Mesothelial cell of epicardium (in vitro differentiated cells): ENCODE results near the gene SH3BGR. TPM values are rescaled to one million over a fixed set of nuclear protein-coding genes. Genes with fewer than 3 reads are reported as not detected.
"Not testable (repeated sequence)": the region's sequence is repeated elsewhere in the genome, so short reads cannot be mapped to it uniquely, and the experiment has no call there.

Experiments used
- DNase-seq, 2 experiments: peaks; one replicate each; pipeline ENCODE4 v3.0.0; 2021; ENCODE audit warnings: low spot score in 2 of 2; ENCODE audit not compliant: unreplicated experiment in 2 of 2
- H3K27ac Mint-ChIP-seq: 2 replicates; pipeline ENCODE4 v1.8.0; 2021; ENCODE audit warnings: mixed read lengths
- H3K27me3 Mint-ChIP-seq: 2 replicates; pipeline ENCODE4 v1.8.0; 2021; ENCODE audit warnings: low read depth, mixed read lengths
- H3K36me3 Mint-ChIP-seq: 2 replicates; pipeline ENCODE4 v1.8.0; 2021; ENCODE audit warnings: mixed read lengths
- H3K4me1 Mint-ChIP-seq: 2 replicates; pipeline ENCODE4 v1.8.0; 2021; ENCODE audit warnings: mixed read lengths
- H3K4me3 Mint-ChIP-seq: 2 replicates; pipeline ENCODE4 v1.8.0; 2021; ENCODE audit warnings: mild to moderate bottlenecking, moderate library complexity, mixed read lengths
- H3K9me3 Mint-ChIP-seq: 2 replicates; pipeline ENCODE4 v1.8.0; 2021; ENCODE audit warnings: mixed read lengths
- total RNA-seq: library from RNA; stranded (reverse); gene quantifications from 3 replicates; pipeline ENCODE4 v1.2.1, GENCODE V29; 2021
- TF ChIP-seq, protein P1 (sequence below): fragments of 200-600 bp; sonication (generic); IDR thresholded peaks from one replicate; pipeline ENCODE4 v1.5.0; 2021; ENCODE audit warnings: antibody characterized with exemption; ENCODE audit not compliant: unreplicated experiment

Gene SH3BGR
- total RNA-seq, 1 donor from 2014 or later: 4.6 TPM

DNA sequence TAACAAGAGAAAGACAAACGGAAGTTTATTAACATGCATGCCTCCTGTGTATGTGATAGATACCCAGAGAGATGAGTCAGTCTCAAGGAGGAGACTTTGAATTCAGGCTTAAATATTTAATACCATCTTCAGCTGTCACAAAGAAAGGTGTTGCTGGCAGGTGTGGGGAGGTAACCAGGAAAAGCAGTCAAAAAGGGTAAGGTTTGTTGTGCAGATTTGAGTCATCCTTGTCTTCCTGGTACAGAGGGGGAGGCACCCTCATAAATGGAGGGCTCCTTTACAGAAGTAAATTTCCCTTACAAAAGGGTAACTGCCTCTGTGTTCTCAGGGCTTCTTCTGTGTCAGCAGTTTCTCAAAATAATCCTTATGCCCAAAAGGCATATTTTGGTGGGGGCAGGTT lies 85.8 kb downstream of the SH3BGR start:
- peaks cover 18% of the 10 kb centered on the region for H3K9me3 Mint-ChIP-seq
- no peak overlapping the region for H3K27ac Mint-ChIP-seq
- H3K36me3 Mint-ChIP-seq: no peaks in the 10 kb centered on the region
- no peaks in the 10 kb centered on the region for H3K27me3 Mint-ChIP-seq
- H3K4me3 Mint-ChIP-seq: no peak overlapping the region
- TF ChIP-seq, protein P1, sequence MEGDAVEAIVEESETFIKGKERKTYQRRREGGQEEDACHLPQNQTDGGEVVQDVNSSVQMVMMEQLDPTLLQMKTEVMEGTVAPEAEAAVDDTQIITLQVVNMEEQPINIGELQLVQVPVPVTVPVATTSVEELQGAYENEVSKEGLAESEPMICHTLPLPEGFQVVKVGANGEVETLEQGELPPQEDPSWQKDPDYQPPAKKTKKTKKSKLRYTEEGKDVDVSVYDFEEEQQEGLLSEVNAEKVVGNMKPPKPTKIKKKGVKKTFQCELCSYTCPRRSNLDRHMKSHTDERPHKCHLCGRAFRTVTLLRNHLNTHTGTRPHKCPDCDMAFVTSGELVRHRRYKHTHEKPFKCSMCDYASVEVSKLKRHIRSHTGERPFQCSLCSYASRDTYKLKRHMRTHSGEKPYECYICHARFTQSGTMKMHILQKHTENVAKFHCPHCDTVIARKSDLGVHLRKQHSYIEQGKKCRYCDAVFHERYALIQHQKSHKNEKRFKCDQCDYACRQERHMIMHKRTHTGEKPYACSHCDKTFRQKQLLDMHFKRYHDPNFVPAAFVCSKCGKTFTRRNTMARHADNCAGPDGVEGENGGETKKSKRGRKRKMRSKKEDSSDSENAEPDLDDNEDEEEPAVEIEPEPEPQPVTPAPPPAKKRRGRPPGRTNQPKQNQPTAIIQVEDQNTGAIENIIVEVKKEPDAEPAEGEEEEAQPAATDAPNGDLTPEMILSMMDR: no peak
- DNase-seq: no peak
- H3K4me1 Mint-ChIP-seq: peaks cover 6% of the 10 kb centered on the region

DNA sequence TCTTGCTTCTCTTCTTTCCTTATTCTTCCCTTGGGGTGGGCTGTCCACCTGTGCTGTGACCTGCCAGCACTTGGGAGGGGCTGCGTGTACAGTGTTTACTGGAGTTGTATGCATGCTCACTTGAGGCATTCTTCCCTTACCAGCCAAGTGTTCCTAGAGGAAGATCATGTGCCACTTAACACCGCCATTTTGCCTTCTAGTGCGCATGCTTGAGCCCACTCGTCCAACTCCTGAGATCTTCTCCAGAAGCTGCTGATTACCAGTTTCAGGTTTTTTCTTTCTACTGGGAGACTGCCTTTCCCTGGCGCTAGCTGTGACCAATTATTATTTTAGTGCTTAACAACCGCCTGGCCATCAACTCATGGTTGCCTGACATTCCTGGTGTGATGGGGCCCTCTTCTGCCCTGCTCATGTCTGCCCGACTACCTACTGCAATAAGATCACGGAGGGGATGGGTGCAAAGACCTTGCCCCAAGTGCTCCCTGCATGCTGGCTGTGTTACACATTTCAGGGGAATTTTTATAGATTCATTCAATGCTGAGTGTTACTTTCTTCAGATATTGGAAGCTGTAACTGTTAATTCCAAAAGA lies 86.8 kb downstream of the SH3BGR start:
- H3K4me3 Mint-ChIP-seq: no peak overlapping the region
- TF ChIP-seq, protein P1: no peak
- H3K4me1 Mint-ChIP-seq: peaks cover 6% of the 10 kb centered on the region
- peaks cover 18% of the 10 kb centered on the region for H3K9me3 Mint-ChIP-seq
- no peaks in the 10 kb centered on the region for H3K36me3 Mint-ChIP-seq
- H3K27ac Mint-ChIP-seq: no peak overlapping the region
- DNase-seq: no peak
- no peaks in the 10 kb centered on the region for H3K27me3 Mint-ChIP-seq

DNA sequence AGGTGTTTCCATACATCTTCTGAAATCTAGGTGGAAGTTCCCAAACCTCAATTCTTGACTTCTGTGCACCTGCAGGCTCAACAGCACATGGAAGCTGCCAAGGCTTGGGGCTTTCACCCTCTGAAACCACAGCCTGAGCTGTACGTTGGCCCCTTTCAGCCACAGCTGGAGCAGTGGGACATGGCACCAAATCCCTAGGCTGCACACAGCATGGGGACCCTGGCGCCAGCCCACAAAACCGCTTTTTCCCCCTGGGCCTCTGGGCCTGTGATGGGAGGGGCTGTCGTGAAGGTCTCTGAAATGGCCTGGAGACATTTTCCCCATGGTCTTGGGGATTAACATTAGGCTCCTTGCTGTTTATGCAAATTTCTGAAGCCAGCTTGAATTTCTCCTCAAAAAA lies 88.6 kb downstream of the SH3BGR start:
- DNase-seq, H3K27me3 Mint-ChIP-seq, H3K4me1 Mint-ChIP-seq, H3K4me3 Mint-ChIP-seq, H3K36me3 Mint-ChIP-seq, H3K27ac Mint-ChIP-seq: not testable (repeated sequence)
- H3K9me3 Mint-ChIP-seq: peaks cover 21% of the 10 kb centered on the region

DNA sequence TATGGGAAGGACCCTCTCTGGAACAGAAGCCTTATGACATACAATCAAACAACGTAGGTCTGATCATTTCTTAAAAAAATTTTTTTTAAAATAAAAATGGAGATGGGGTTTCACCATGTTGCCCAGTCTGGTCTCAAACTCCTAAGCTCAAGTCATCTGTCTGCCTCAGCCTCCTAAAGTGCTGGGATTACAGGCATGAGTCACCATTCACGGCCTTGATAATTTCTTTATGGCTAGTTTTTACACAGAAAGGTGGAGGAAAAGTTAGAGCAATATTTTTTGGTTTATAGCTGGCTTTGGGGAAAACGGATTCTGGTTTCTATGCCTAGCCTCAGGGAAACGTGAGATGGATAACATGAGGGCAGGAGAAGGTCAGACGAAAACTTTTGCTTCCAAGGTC lies 91.0 kb downstream of the SH3BGR start:
- Mint-ChIP-seq H3K36me3 (no peaks in the 10 kb centered on the region), H3K9me3 (peaks cover 24% of the 10 kb centered on the region), H3K27me3 (no peaks in the 10 kb centered on the region), H3K27ac (no peak overlapping the region), H3K4me3 (no peak overlapping the region), H3K4me1 (peaks cover 2% of the 10 kb centered on the region)
- no peak for DNase-seq
- TF ChIP-seq, protein P1: no peak

DNA sequence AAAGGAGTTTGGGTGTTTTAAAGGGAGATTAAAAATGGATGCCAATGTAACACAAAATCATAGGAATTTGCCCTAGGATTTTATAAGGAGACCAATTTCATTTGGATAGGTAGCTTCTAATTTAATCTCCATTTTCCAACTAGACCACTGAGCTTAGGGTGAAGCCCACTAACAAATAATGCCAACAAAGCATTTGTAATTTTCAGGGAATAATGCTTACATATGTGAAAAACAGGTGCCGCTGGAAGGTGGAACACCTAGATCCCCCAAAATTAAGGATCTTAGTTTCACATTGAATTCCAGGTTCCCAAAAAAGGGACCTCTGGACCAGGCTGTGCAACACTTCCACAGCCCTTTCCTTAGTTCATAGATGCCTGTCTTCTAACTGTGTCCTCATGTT lies 94.8 kb downstream of the SH3BGR start:
- Mint-ChIP-seq H3K36me3 (no peaks in the 10 kb centered on the region), H3K9me3 (peaks cover 9% of the 10 kb centered on the region), H3K4me1 (no peaks in the 10 kb centered on the region), H3K4me3 (no peak overlapping the region), H3K27me3 (no peaks in the 10 kb centered on the region), H3K27ac (no peak overlapping the region)
- DNase-seq: no peak
- TF ChIP-seq, protein P1: no peak

DNA sequence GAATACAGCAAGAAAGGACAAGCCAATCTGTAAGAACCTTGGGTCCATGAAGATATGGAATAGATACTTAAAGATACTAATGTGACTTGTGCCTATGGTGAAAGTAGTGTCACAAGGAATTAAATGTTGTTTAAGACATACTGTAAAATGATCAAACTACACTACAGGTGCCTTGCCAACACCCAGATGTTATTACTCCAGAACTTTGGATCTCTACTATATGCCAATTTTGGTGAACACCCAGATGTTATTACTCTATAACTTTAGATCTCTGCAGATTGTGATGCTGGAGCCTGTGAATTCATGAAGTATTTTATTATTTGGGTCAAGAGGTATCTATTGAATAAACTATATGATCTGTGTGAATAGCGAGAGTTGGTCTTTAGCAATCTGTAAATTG lies 101.1 kb downstream of the SH3BGR start:
- Mint-ChIP-seq H3K4me1 (no peaks in the 10 kb centered on the region), H3K27ac (no peak overlapping the region), H3K9me3 (peaks cover 14% of the 10 kb centered on the region), H3K27me3 (no peaks in the 10 kb centered on the region), H3K4me3 (no peak overlapping the region), H3K36me3 (no peaks in the 10 kb centered on the region)
- TF ChIP-seq, protein P1: no peak
- no peak for DNase-seq
